Neural progenitor cell (in vitro differentiated cells): Measurements from ENCODE around the gene SLC12A6. TPM values are rescaled to one million over a fixed set of nuclear protein-coding genes. Genes with fewer than 3 reads are reported as not detected.

Experiments used
- DNase-seq: peaks from one replicate; pipeline ENCODE4 v3.0.0-alpha.2; 2016; ENCODE audit warnings: low spot score
- H2AFZ ChIP-seq: fragments of 200-600 bp; sonication (generic); replicated peaks from 2 replicates; pipeline ENCODE4 v1.6.1; 2016; ENCODE audit warnings: antibody characterized with exemption
- H3F3A ChIP-seq: fragments of 200-600 bp; sonication (generic); 2 replicates; pipeline ENCODE4 v1.6.1; 2016; ENCODE audit warnings: antibody characterized with exemption, low read depth
- H3K27ac ChIP-seq: fragments of 200-600 bp; sonication (generic); 2 replicates; pipeline ENCODE4 v1.5.1; 2016; ENCODE audit warnings: mild to moderate bottlenecking
- H3K27me3 ChIP-seq: fragments of 200-600 bp; sonication (generic); 2 replicates; pipeline ENCODE4 v1.6.1; 2016; ENCODE audit warnings: mild to moderate bottlenecking, moderate library complexity
- H3K36me3 ChIP-seq: fragments of 200-600 bp; sonication (generic); 2 replicates; pipeline ENCODE4 v1.5.1; 2016
- H3K4me1 ChIP-seq: fragments of 200-600 bp; sonication (generic); 2 replicates; pipeline ENCODE4 v1.6.1; 2016; ENCODE audit warnings: mixed run types
- H3K4me2 ChIP-seq: fragments of 200-600 bp; sonication (generic); 2 replicates; pipeline ENCODE4 v1.6.1; 2016
- H3K4me3 ChIP-seq: fragments of 200-600 bp; sonication (generic); 2 replicates; pipeline ENCODE4 v1.5.1; 2016
- H3K79me2 ChIP-seq: fragments of 200-600 bp; sonication (generic); 2 replicates; pipeline ENCODE4 v1.6.1; 2016; ENCODE audit warnings: low read depth
- H3K9ac ChIP-seq: fragments of 200-600 bp; sonication (generic); 2 replicates; pipeline ENCODE4 v1.6.1; 2016
- H3K9me3 ChIP-seq: fragments of 200-600 bp; sonication (generic); 2 replicates; pipeline ENCODE4 v1.5.1; 2016; ENCODE audit warnings: low read depth
- H4K20me1 ChIP-seq: fragments of 200-600 bp; sonication (generic); 2 replicates; pipeline ENCODE4 v1.6.1; 2016; ENCODE audit warnings: low read depth
- H3K27ac Mint-ChIP-seq: 3 replicates; pipeline ENCODE4 v1.8.0; 2021; ENCODE audit warnings: mixed read lengths
- H3K27me3 Mint-ChIP-seq: 2 replicates; pipeline ENCODE4 v1.8.0; 2022; ENCODE audit warnings: low read depth, mild to moderate bottlenecking, inconsistent platforms, moderate library complexity, mixed read lengths; ENCODE audit not compliant: insufficient read depth
- H3K36me3 Mint-ChIP-seq: 3 replicates; pipeline ENCODE4 v1.8.0; 2021; ENCODE audit warnings: mixed read lengths
- H3K4me1 Mint-ChIP-seq: 3 replicates; pipeline ENCODE4 v1.8.0; 2021; ENCODE audit warnings: mixed read lengths
- H3K4me3 Mint-ChIP-seq: 3 replicates; pipeline ENCODE4 v1.8.0; 2021; ENCODE audit warnings: mild to moderate bottlenecking, moderate library complexity, mixed read lengths
- H3K9me3 Mint-ChIP-seq: 3 replicates; pipeline ENCODE4 v1.8.0; 2020; ENCODE audit warnings: mixed read lengths
- EZH2 ChIP-seq: fragments of 200-600 bp; sonication (generic); IDR thresholded peaks from 2 replicates; pipeline ENCODE4 v1.6.1; 2017; ENCODE audit warnings: antibody characterized with exemption, mild to moderate bottlenecking, moderate library complexity
- EZH2phosphoT487 ChIP-seq: fragments of 200-600 bp; sonication (generic); IDR thresholded peaks from 2 replicates; pipeline ENCODE4 v1.6.1; 2017; ENCODE audit warnings: antibody characterized with exemption
- total RNA-seq: library from RNA; depleted of rRNA; stranded (reverse); fragments of >200 nt; gene quantifications from 2 replicates; pipeline ENCODE4 v1.2.3, GENCODE V29; 2015; ENCODE audit warnings: low replicate concordance
- TF ChIP-seq, protein P1 (sequence below): fragments of 200-600 bp; sonication (generic); IDR thresholded peaks from 2 replicates; pipeline ENCODE4 v1.5.1; 2017; ENCODE audit warnings: antibody characterized with exemption, mild to moderate bottlenecking

Gene SLC12A6
- total RNA-seq, 1 donor from 2014 or later = 17.7 TPM

DNA sequence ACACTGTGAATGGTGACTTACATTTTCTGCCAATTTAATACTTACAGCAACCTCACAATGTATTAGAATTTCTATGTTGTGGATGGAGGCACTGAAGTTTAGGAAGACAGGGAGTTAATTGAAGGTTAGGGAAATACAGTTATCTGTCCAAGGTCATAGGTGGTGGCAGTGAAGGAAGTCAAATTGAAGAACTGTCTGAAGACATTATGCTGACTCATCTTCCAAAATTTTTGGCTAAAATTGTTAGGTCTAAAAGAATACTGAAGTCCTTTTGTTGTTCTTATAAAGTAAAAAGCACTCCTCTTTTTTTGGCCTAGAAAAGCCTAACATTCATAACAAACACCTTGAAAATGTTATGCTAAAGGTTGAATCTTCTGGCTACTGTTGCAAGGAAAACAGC is 85.0 kb downstream of the SLC12A6 start:
- no peak overlapping the region for H2AFZ ChIP-seq
- Mint-ChIP-seq H3K4me3 (no peak overlapping the region), H3K27ac (no peak overlapping the region), H3K27me3 (no peaks in the 10 kb centered on the region), H3K36me3 (no peaks in the 10 kb centered on the region), H3K9me3 (no peaks in the 10 kb centered on the region), H3K4me1 (no peaks in the 10 kb centered on the region)
- H3K4me3 ChIP-seq = no peak overlapping the region
- no peaks in the 10 kb centered on the region for H3K27me3 ChIP-seq
- H3K79me2 ChIP-seq = no peaks in the 10 kb centered on the region
- DNase-seq = no peak
- no peaks in the 10 kb centered on the region for H3K9me3 ChIP-seq
- no peaks in the 10 kb centered on the region for H3F3A ChIP-seq
- H3K4me2 ChIP-seq = no peak overlapping the region
- no peaks in the 10 kb centered on the region for H3K36me3 ChIP-seq
- no peaks in the 10 kb centered on the region for H4K20me1 ChIP-seq
- no peaks in the 10 kb centered on the region for H3K4me1 ChIP-seq
- H3K27ac ChIP-seq = no peak overlapping the region
- H3K9ac ChIP-seq = no peak overlapping the region
- TF ChIP-seq EZH2phosphoT487 (no peak), EZH2 (no peak)
- TF ChIP-seq, protein P1, sequence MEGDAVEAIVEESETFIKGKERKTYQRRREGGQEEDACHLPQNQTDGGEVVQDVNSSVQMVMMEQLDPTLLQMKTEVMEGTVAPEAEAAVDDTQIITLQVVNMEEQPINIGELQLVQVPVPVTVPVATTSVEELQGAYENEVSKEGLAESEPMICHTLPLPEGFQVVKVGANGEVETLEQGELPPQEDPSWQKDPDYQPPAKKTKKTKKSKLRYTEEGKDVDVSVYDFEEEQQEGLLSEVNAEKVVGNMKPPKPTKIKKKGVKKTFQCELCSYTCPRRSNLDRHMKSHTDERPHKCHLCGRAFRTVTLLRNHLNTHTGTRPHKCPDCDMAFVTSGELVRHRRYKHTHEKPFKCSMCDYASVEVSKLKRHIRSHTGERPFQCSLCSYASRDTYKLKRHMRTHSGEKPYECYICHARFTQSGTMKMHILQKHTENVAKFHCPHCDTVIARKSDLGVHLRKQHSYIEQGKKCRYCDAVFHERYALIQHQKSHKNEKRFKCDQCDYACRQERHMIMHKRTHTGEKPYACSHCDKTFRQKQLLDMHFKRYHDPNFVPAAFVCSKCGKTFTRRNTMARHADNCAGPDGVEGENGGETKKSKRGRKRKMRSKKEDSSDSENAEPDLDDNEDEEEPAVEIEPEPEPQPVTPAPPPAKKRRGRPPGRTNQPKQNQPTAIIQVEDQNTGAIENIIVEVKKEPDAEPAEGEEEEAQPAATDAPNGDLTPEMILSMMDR = no peak

GRCh38 chr15:34248190-34248589 is 89.4 kb downstream of the SLC12A6 start:
- Mint-ChIP-seq H3K4me1 (no peaks in the 10 kb centered on the region), H3K27me3 (peaks cover 2% of the 10 kb centered on the region), H3K9me3 (no peaks in the 10 kb centered on the region), H3K27ac (no peak overlapping the region), H3K4me3 (no peak overlapping the region), H3K36me3 (no peaks in the 10 kb centered on the region)
- no peak overlapping the region for H3K27ac ChIP-seq
- no peaks in the 10 kb centered on the region for H3K36me3 ChIP-seq
- no peak overlapping the region for H3K9ac ChIP-seq
- no peaks in the 10 kb centered on the region for H3K79me2 ChIP-seq
- no peaks in the 10 kb centered on the region for H3K9me3 ChIP-seq
- no peak overlapping the region for H3K4me3 ChIP-seq
- DNase-seq = no peak
- no peak overlapping the region for H3K4me2 ChIP-seq
- H3K27me3 ChIP-seq = no peaks in the 10 kb centered on the region
- H3F3A ChIP-seq = no peaks in the 10 kb centered on the region
- H4K20me1 ChIP-seq = no peaks in the 10 kb centered on the region
- TF ChIP-seq EZH2 = no peak
- TF ChIP-seq EZH2phosphoT487 = no peak
- TF ChIP-seq, protein P1 = no peak
- no peak overlapping the region for H2AFZ ChIP-seq
- H3K4me1 ChIP-seq = no peaks in the 10 kb centered on the region

DNA sequence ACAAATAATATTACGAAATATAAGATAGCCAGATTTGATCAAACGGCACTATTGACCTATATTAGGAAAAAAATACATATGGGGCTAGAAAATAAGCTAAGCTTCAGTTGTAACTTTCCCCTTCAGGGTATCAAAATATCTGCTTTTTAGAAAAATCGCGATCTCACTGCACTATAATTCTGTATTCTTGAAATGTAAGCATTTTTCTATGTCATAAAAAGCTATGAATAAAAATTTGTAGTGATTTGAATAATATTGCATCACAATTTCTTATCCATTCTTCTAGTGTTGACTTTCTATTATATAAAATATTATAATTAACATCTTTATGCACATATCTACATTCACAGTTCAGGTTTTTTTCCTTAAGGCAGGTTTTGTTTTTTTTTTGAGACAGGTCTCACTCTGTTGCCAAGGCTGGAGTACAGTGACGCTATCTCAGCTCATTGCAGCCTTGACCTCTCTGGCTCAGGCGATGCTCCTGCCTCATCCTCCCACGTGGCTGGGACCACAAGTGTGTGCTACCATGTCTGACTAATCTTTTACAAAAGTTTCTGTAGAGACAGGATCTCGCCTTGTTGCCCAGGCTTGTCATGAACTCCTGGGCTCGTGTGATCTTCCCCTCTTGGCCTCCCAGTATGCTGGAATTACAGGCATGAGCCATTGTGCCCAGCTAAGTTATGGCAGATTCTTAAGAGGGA is 91.2 kb downstream of the SLC12A6 start:
- no peaks in the 10 kb centered on the region for H3K4me1 Mint-ChIP-seq

More for the DNA sequence above, 91.2 kb downstream of the SLC12A6 start:
- no peaks in the 10 kb centered on the region for H4K20me1 ChIP-seq
- H3F3A ChIP-seq = no peaks in the 10 kb centered on the region
- no peaks in the 10 kb centered on the region for H3K9me3 Mint-ChIP-seq
- H3K79me2 ChIP-seq = no peaks in the 10 kb centered on the region
- H3K27me3 ChIP-seq = no peaks in the 10 kb centered on the region
- H3K36me3 ChIP-seq = no peaks in the 10 kb centered on the region
- H3K27ac Mint-ChIP-seq = no peak overlapping the region
- DNase-seq = no peak
- H3K4me2 ChIP-seq = no peak overlapping the region
- H3K9me3 ChIP-seq = no peaks in the 10 kb centered on the region
- no peaks in the 10 kb centered on the region for H3K36me3 Mint-ChIP-seq
- no peak overlapping the region for H2AFZ ChIP-seq
- H3K27me3 Mint-ChIP-seq = peaks cover 2% of the 10 kb centered on the region
- H3K27ac ChIP-seq = no peak overlapping the region
- no peak overlapping the region for H3K4me3 Mint-ChIP-seq
- H3K9ac ChIP-seq = no peak overlapping the region
- TF ChIP-seq, protein P1 = no peak
- TF ChIP-seq EZH2phosphoT487 (no peak), EZH2 (no peak)
- H3K4me3 ChIP-seq = no peak overlapping the region
- H3K4me1 ChIP-seq = no peaks in the 10 kb centered on the region
